GM19035 (cell line): ENCODE measurements around the gene TESMIN.

Experiments
- ATAC-seq: cut with Tn5 transposase; IDR thresholded peaks from one replicate; pipeline ENCODE4 v1.9.1; 2021; ENCODE audit not compliant: unreplicated experiment

The TESMIN gene

GRCh38 chr11:68762481-68762880, 11.2 kb upstream of the TESMIN start:
- no peak for ATAC-seq

DNA sequence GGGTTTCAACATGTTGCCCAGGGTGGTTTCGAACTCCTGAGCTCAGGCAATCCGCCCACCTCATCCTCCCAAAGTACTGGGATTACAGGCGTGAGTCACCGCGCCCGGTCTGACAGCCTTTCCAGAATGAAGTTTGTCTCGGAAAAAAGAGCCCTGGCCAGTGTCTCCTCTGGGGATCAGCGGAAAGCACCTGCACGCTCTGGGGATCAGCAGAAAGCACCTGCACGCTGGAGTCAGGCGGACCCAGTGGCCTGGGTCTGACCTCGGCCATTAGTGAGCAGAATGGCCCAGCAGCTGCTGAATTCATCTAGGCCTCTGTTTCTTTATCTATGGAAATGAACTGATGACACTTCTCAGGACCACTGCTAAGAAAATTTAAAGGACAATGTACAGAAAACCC, 10.5 kb upstream of the TESMIN start:
- no peak for ATAC-seq

GRCh38 chr11:68759991-68760390, 8.7 kb upstream of the TESMIN start:
- ATAC-seq: no peak

- no peak for ATAC-seq
These were observed 6.4 kb upstream of the TESMIN start for GRCh38 chr11:68757711-68758110.

DNA sequence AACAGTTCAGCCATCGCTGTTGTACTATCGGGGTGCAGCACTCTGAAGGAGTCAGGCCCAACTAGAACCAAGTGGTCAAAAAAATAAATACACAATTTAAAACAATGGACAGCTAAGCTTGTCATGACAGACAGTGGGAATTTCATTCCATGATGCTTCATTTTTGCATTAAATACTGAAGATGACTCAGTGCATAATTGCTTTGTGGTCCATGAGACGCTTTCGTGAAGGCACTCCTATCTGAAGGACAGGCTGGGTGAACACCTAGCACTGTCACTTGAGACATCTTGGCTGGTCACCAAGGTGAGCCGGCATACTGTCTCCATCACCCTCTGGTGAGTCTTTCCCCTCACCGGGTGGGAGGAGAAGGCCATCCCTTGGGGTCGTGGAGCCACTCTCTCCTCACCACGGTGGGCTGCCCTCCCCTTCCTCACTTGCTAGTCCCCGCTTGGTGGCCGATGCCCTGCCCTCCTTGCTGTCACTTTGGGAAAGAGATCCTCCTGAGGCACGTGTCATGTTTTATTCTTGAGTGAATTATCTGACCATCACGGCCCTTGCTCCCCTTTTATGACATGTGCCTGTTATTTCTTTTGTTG, 4.9 kb upstream of the TESMIN start:
- no peak for ATAC-seq

DNA sequence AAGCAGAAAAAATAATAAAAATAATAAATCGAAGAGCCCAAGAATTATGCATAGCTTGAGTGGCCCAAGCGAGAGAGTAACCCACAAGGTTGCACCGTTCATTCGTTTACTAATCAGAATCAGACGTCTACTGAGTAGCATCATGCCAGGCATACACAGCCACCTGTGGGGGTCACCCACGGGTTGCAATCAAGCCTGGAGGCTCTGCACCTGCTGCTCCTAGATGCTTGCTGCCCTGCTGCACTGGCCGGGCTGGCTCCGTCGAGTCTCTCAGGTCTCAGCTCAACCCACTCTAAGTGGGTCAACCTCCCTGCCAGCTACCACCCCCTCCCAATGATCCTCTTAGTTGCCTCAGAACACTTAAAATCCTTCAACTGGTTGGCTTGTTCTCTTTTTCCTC, 2.0 kb upstream of the TESMIN start:
- ATAC-seq: no peak

- ATAC-seq: no peak
These were observed 355 bp downstream of the TESMIN start for GRCh38 chr11:68751004-68751325.

DNA sequence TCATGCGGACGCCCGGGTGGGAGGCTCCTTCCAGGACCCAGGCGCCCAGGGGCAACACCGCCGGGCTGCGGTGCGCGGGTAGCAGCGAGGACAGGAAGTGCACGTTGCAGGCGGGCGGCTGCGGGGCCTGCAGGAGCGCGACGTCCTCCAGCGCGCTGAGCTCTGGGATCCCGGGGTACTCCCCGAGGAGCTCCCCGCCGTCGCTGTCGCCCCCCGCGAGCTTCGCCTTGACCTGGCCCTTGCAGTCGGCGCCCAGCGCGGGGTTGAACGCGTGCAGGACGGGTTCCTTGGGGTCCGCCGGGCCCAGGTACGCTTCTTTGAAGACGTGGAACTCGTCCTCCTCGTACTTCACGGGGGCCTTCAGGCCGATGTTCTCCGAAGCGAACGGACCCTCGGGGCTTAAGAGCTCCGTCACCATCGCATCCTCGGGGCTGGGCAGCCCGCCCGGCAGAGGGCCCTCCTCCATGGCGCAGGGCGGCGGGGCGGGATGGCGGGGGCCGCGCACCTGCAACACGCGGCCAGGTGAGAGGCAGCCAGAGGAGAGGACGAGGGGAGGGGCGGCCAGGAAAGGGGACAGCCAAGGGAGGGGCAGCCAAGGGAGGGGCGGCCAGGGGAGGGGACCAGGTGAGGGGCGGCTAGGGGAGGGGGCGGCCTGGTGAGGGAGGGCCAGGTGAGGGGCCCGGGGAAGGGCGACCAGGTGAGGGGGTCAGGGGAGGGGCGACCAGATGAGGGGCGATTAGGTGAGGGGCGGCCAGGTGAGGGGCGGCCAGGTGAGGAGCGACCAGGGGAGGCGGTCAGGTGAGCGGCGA, 921 bp downstream of the TESMIN start:
- ATAC-seq: no peak

DNA sequence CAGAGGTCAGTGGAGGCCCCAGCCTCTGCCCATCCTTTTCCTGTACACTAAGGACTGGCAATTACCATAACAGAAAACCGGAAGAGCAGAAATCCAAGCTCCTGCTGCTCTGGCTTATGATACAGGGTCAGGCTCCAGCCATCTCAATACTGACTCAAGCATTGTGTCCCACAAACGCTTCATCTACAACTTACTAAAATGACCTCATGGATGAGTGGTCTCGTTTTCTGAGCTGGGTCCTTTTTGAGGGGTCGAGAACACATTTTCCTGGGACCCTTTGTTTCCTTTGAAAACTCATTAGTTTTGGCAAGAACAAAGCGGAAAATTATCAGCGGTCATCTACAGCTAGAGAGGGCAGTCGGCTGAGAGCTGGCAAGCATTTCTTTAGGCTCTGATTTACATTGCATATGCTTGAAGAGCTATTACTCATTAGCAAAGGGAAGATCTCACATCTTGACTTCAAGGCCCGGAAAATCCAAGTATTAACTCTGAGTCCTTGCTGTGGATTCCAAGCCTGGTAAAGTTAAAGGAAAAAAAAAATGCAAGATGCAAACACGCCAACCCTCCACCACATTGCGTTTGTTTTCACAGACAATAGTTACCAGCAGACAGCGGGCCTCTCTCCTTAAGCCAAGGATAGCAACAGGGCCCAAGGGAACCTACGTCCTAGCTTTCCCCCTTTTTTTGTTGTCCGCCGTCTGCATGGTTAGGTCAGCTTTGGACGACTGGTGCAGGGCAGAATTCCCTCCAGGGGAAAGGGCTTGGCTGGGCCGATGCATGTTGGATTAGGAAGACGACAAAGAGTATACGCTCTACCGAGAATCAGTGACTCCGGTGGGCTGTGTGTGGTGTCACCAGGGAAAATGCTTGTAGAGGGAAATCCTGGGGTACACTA, 1.8 kb downstream of the TESMIN start:
- ATAC-seq: no peak

GRCh38 chr11:68748061-68748460, 3.3 kb downstream of the TESMIN start:
- no peak for ATAC-seq

DNA sequence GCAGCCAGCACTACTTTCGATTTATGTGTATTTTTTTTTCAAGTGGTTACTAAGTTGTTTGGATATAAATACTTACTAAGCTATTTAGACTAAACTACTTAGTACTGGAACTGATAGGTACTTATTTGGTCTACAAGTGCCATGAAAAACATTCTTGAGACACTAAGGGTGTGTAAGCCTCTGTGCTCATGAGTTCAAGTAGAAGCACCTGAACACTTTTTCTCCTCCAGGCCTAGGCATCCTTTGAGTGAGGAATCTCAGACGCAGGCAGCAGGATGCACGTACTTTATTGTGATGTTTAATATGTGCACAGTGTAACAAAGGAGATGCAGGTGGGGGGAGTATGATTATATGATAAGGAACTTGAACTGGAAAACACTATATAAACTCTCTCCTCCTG, 7.8 kb downstream of the TESMIN start:
- no peak for ATAC-seq

DNA sequence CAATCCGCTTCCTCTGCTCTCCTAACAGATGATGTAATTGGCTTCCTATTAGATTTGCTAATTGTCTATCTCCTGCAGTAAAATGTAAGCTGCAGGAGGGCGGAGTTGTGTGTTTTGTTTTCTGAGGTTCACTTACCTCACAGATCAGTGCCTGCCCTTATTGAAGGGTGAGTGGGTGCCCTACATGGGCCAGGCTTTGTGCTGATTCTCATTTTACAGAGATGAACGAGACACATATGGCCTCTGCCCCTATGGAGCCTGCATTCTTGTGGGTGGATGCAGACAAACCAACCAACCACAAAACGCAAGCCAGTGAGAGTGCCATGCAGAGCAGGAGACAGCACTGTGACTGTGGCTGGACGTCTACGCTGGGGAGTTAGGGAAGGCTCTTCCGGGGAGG, 9.9 kb downstream of the TESMIN start:
- ATAC-seq: no peak

DNA sequence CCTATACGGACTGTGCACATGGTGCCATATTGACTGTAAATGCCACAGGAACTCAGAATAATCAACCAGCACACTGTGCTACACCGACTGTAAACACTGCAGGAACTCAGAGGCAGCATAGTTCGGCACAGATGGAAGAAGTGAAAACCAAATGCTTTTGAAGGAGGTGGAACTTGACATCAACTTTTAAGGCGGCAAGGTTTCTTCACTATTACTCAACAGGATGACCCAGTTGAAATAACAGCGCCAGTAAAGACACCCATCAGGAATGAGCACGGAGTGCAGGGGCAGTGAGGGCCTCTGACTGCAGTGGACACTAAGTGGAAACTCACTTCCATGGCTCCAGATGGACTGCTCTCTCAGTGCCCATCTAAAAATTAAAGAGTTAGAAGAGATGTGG, 15.7 kb downstream of the TESMIN start:
- ATAC-seq: no peak

DNA sequence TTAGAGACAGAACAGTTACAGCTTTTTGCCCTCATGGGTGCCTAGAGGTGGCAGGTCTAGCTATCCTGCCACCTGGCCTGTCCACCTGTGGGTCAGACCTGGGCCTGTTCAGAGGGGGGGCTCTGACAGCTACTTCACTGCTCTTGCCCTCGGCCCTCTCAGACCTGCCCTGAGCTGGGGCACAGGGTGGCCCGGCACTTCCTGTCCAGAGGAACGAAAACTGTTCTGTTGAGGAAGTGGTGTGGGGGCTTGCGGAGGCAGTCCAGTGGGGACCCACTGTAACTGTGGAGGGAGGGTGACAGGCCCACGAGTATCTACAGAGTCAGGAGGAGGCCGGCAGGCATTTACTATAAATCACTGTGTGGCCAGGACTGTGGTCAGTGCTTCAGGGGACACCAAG, 16.2 kb downstream of the TESMIN start:
- no peak for ATAC-seq

GRCh38 chr11:68734111-68734510, 17.2 kb downstream of the TESMIN start:
- no peak for ATAC-seq

DNA sequence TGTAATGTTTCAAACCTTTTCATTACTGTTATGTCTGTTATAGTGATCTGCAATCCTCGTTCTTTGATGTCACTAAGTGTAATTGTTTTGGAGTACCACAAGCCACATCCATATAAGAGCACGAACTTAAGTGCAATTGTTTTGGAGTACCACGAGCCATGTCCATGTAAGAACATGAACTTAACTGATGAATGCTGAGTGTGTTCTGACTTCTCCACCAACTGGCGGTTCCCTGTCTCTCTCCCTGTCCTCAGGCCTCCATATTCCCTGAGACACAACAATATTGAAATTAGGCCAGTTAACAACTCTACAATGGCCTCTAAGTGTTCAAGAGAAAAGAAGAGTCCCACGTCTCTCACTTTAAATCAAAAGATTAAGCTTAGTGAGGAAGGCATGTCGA, 23.5 kb downstream of the TESMIN start:
- no peak for ATAC-seq

GRCh38 chr11:68724293-68724692, 27.0 kb downstream of the TESMIN start:
- ATAC-seq: no peak

DNA sequence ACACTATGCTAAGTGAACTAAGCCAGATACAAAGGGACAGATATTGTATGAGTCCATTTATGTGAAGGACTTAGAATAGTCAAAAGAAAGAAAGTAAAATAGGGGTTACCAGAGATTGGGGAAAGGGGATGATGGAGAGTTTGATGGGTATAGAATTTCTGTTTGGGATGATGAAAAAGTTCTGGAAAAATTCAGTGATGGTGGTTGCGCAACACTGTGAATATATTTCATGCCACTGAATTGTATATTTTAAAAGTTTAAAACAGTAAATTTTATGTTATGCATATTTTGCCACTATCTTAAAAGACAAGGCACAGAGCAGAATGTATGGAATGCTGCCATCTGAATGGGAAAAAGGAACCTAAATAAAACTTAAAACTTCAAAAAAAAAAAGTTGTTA, 29.2 kb downstream of the TESMIN start:
- ATAC-seq: no peak

DNA sequence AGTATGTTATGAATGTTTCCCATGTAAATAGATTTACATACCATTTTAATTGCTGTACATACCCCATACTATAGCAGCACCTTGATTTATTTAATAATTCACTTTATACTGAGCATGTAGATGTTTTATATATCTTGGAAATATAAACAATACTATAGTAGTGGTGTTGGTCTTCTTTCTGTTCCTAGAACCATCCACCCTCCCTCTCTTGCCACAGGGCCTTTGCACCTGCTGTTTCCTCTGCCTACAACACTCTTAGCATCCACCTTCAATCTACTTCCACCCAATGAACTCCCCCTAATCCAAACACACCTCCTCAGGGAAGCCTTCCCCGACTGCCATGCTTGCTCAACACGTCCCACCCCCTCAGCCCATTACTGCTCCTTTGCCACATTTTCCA, 30.2 kb downstream of the TESMIN start:
- ATAC-seq: no peak

GRCh38 chr11:68715456-68716122, 35.7 kb downstream of the TESMIN start:
- no peak for ATAC-seq

DNA sequence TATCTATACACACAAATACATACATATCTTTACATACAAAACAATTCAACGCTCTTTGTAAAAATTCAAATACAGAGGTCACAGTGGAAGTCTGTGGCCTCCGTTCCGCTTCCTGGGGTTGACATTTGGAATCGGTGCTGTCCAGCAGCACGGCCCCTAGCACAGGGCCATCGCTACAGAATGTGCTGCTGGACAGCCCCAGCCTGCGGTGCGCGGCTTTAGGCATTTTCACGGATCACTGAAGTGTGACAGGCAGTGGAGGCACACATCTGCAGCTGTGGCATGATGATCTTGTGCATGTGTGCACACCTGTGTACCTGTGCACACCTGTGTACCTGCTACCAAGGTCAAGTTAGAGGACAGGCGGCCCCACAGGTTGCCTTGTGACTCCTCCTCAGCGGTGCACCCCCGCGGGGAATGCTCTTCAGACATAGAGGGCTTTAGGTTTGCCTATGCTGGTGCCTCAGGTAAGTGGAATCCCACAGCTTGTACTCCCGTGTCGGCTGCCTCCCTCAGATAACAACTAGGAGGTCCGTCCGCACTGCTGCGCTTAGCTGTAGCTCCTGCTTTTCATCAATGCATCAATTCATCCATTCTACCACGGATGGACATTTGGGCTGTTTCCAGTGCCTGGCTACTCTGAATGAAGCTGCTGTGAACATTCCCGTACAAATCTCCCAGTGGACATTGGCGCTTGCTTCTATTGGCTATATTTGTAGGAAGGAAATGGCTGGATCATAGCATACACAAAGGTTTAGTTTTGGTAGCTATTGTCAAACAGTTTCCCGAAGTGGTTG, 37.1 kb downstream of the TESMIN start:
- ATAC-seq: no peak
